C4-2B (cell line): ENCODE results near the gene NAV3.

Experiments used
- H3K27ac ChIP-seq: fragments of 450-650 bp; 2 replicates; pipeline ENCODE4 v1.5.1; 2017
- CTCF ChIP-seq: fragments of 450-650 bp; conservative IDR thresholded peaks from 2 replicates; pipeline ENCODE4 v1.5.1; 2017; ENCODE audit warnings: mild to moderate bottlenecking
- ZFX ChIP-seq: fragments of 450-650 bp; IDR thresholded peaks from 2 replicates; pipeline ENCODE4 v1.6.1; 2017

Gene NAV3

GRCh38 chr12:78185109-78185508, 354.4 kb downstream of the NAV3 start:
- no peak overlapping the region for H3K27ac ChIP-seq

GRCh38 chr12:78185651-78186050, 355.0 kb downstream of the NAV3 start:
- H3K27ac ChIP-seq = no peak overlapping the region

More at GRCh38 chr12:78185109-78185508, 354.4 kb downstream of the NAV3 start:
- TF ChIP-seq CTCF (no peak), ZFX (no peak)

GRCh38 chr12:78186670-78187069, 356.0 kb downstream of the NAV3 start:
- TF ChIP-seq ZFX (no peak), CTCF (no peak)
- no peak overlapping the region for H3K27ac ChIP-seq

More at GRCh38 chr12:78185651-78186050, 355.0 kb downstream of the NAV3 start:
- no peak for TF ChIP-seq ZFX
- no peak for TF ChIP-seq CTCF

GRCh38 chr12:78187741-78188140, 357.0 kb downstream of the NAV3 start:
- no peak overlapping the region for H3K27ac ChIP-seq
- no peak for TF ChIP-seq CTCF

GRCh38 chr12:78189656-78190055, 359.0 kb downstream of the NAV3 start:
- TF ChIP-seq ZFX = no peak
- no peak for TF ChIP-seq CTCF
- no peak overlapping the region for H3K27ac ChIP-seq

- TF ChIP-seq ZFX (no peak), CTCF (no peak)
- no peak overlapping the region for H3K27ac ChIP-seq
Observed at GRCh38 chr12:78191611-78192010, 360.9 kb downstream of the NAV3 start.

- H3K27ac ChIP-seq = no peak overlapping the region
- TF ChIP-seq CTCF (no peak), ZFX (no peak)
Observed at GRCh38 chr12:78192979-78193378, 362.3 kb downstream of the NAV3 start.

- H3K27ac ChIP-seq = no peak overlapping the region
- TF ChIP-seq ZFX = no peak
Observed at GRCh38 chr12:78194448-78194847, 363.8 kb downstream of the NAV3 start.
